ENCODE results near the gene SYNGAP1. TPM values are rescaled to one million over a fixed set of nuclear protein-coding genes. Genes with fewer than 3 reads are reported as not detected.
A peak's percentile ranks its signal among the peaks of the same experiment; 100 is the strongest.

The SYNGAP1 gene
- total RNA-seq, 1 donor from 2014 or later, result 16.0 TPM

DNA sequence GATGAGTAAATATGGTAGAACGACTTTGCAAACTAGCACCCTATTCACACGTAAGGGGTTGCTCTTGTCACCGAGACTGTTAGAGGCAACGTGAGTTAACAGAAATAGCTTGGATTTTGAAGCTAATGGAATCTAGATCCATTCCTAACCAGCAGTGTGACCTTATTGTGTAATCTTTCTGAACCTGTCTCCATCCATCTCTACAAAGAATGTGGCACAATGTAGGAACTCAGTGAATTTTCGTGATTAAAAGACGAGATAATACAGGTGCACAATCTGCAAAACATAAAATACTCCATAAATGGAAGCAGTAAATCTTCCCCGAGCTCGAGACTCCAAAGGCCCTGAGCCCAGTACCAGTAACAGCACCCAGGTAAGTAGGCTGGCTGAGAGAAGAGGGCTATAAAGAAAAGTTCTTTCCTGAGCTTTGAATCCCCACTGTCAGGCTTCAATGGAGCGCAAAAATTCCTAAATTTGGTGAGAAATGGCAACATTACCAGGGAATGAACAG, 29.0 kb upstream of the SYNGAP1 start:
- intact Hi-C loops (cut with DNase I), result loop anchor here (2.0 kb wide), 1 partner anchor 64 kb away; the partner anchor contains the start of gene ZBTB9
- DNase-seq (ENCODE audit: extremely low spot score in 2 of 2), result no peak
- TF ChIP-seq POLR2AphosphoS5 (IDR thresholded peaks at IDR 0.05; ENCODE audit: insufficient read depth in 1 of 2, low read depth in 1 of 2), result no peak
- Histone ChIP-seq H3K4me3 (peak overlapping the region; percentile 48 to 53), H3K4me1 (peaks cover 14% of the 10 kb centered on the region), H3K27ac (peak overlapping the region; percentile 91), H3K27me3 (no peaks in the 10 kb centered on the region), H3K9me3 (no peaks in the 10 kb centered on the region), H3K36me3 (no peaks in the 10 kb centered on the region)

DNA sequence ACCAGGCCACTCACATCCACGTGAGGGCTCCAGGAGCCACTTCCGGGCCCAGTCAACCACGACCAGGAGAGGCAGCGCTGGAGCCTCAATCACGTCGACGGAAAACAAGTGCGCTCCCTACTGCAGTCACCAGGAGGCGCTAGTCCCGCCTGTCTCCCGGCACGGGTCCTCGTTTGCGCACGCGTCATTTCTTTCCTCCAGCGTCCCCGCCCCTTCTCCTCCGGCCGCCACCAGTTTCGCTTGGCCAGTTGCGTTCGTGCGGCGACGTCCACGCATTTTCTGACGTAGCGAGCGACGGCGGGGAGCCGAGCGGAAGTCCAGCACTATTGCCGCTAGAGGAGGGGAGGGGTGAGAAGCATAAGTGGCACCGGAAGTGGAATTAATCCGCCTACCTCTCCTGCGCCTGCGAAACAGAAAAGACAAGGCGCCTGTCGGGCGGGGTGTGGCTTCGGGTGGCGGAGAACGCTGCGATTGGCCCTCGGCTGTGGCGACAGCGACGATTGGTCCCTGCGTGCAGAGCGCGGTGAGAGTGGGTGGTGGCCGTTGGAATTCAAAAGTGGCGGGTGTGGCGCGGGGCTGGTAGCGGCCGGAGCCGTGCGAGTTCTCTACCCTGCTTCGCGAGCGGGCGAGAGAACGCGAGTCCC, 28.5 kb upstream of the SYNGAP1 start, which contains the start of gene KIFC1:
Gene KIFC1 (plus strand): TSS at position 546 of the 644 bp plus-strand sequence. CDS start 163 bp downstream, outside the sequence.
- Histone ChIP-seq H3K4me3 (peak within 1 kb of the TSS; percentile 48 to 53), H3K27ac (peak within 1 kb of the TSS; percentile 91), H3K27me3 (no peaks in the 10 kb centered on the region), H3K36me3 (no peaks in the 10 kb centered on the region), H3K4me1 (peaks cover 14% of the 10 kb centered on the region), H3K9me3 (no peaks in the 10 kb centered on the region)
- peak; percentile 100 for DNase-seq (ENCODE audit: extremely low spot score in 2 of 2)
- intact Hi-C loops (cut with DNase I), result loop anchor here (2.0 kb wide), 1 partner anchor 63 kb away; the partner anchor contains the start of gene ZBTB9
- TF ChIP-seq POLR2A (IDR thresholded peaks at IDR 0.05) (no peak), POLR2AphosphoS5 (IDR thresholded peaks at IDR 0.05; ENCODE audit: insufficient read depth in 1 of 2, low read depth in 1 of 2) (peak; percentile 92 to 100)
- TF ChIP-seq, protein P1, sequence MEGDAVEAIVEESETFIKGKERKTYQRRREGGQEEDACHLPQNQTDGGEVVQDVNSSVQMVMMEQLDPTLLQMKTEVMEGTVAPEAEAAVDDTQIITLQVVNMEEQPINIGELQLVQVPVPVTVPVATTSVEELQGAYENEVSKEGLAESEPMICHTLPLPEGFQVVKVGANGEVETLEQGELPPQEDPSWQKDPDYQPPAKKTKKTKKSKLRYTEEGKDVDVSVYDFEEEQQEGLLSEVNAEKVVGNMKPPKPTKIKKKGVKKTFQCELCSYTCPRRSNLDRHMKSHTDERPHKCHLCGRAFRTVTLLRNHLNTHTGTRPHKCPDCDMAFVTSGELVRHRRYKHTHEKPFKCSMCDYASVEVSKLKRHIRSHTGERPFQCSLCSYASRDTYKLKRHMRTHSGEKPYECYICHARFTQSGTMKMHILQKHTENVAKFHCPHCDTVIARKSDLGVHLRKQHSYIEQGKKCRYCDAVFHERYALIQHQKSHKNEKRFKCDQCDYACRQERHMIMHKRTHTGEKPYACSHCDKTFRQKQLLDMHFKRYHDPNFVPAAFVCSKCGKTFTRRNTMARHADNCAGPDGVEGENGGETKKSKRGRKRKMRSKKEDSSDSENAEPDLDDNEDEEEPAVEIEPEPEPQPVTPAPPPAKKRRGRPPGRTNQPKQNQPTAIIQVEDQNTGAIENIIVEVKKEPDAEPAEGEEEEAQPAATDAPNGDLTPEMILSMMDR (IDR thresholded peaks at IDR 0.05), result peak; percentile 90 to 99 (median 97)

DNA sequence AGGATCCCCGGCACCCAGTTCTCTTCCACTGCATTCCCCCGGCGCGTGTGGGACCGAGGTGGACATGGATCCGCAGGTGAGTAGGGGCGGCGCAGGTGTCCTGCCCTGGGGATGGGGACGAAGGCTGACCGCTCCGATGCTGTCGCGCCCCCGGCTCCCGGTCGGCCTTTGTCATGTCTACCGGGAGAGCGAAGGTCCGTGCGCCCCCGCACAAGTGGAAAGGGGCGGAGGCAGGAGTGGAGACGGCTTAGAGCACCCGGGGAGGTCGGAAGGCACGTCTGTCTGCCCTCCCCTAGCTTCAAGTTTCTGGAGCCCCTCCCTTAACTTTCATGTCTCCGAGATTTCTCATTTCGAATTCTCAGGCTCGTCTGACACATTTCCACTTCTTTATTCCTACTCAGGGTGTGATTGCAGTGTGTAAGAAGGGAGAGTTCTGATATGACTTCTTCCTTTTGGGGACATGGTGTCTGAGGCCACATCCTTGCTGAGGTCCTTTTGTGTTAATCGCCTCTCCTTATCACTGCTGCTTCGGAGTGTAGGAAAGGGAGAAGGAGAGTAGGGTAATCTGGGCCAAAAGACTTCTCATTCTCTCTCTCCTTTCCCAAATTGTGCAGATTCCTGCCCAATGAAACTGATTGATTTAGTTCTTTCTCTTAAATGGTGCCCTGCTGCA, 27.8 kb upstream of the SYNGAP1 start:
- no peaks in the 10 kb centered on the region for H3K9me3 ChIP-seq
- no peaks in the 10 kb centered on the region for H3K27me3 ChIP-seq
- no peak for DNase-seq (ENCODE audit: extremely low spot score in 2 of 2)
- intact Hi-C loops (cut with DNase I), result loop anchor here (2.0 kb wide), 1 partner anchor 63 kb away; the partner anchor contains the start of gene ZBTB9
- TF ChIP-seq POLR2AphosphoS5 (IDR thresholded peaks at IDR 0.05; ENCODE audit: insufficient read depth in 1 of 2, low read depth in 1 of 2) (no peak), POLR2A (IDR thresholded peaks at IDR 0.05) (no peak)
- TF ChIP-seq, protein P1 (IDR thresholded peaks at IDR 0.05), result no peak
- H3K36me3 ChIP-seq, result no peaks in the 10 kb centered on the region
- H3K27ac ChIP-seq, result peak overlapping the region; percentile 91
- peaks cover 14% of the 10 kb centered on the region for H3K4me1 ChIP-seq
- peak overlapping the region; percentile 48 to 53 for H3K4me3 ChIP-seq

DNA sequence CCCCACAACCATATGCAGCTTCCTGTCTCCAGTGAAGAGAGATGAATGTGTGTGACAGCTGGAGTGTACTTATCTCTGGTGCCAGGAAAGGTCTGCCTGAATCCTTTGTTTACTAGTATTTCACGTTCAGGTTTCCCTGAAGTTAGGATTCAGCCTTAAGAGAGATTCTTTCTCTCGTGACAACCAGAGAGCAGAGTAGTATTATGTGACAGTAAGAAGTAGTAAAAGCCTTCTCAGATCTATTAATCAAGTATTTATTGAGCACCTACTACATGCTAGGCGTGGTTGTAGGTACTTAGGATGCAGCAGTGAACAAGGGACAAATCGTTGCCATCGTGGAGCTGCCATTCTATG, 27.3 kb upstream of the SYNGAP1 start:
- Histone ChIP-seq H3K4me3 (no peak overlapping the region), H3K27me3 (no peaks in the 10 kb centered on the region), H3K9me3 (no peaks in the 10 kb centered on the region), H3K27ac (no peak overlapping the region), H3K36me3 (no peaks in the 10 kb centered on the region), H3K4me1 (peaks cover 14% of the 10 kb centered on the region)
- TF ChIP-seq POLR2A (IDR thresholded peaks at IDR 0.05) (no peak), POLR2AphosphoS5 (IDR thresholded peaks at IDR 0.05; ENCODE audit: insufficient read depth in 1 of 2, low read depth in 1 of 2) (no peak)
- TF ChIP-seq, protein P1 (IDR thresholded peaks at IDR 0.05), result no peak
- no peak for DNase-seq (ENCODE audit: extremely low spot score in 2 of 2)
- intact Hi-C loops (cut with DNase I), result no loop called here

DNA sequence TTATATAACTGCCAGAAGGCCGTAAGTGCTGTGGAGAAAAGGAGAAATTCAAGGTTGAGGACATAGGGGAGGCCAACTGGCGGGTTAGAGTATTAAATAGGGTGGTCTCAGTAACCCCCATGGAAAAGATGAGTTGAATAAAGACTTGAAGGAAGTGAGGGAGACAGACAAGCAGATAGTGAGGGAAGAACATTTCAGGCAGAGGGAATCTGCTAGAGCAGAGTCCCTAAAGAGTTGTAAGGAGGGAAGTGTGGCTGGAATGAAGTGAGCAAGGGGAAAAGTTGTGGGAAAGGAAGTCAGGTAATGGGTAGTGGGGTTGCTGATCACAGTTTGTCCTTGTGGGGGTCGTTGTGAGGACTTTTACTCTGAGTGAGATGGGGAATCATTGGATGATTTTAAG, 26.9 kb upstream of the SYNGAP1 start:
- TF ChIP-seq, protein P1 (IDR thresholded peaks at IDR 0.05), result no peak
- no peak for TF ChIP-seq POLR2AphosphoS5 (IDR thresholded peaks at IDR 0.05; ENCODE audit: insufficient read depth in 1 of 2, low read depth in 1 of 2)
- TF ChIP-seq POLR2A (IDR thresholded peaks at IDR 0.05), result no peak
- H3K36me3 ChIP-seq, result no peaks in the 10 kb centered on the region
- H3K27ac ChIP-seq, result no peak overlapping the region
- no peak for DNase-seq (ENCODE audit: extremely low spot score in 2 of 2)
- H3K4me3 ChIP-seq, result no peak overlapping the region
- H3K4me1 ChIP-seq, result peaks cover 14% of the 10 kb centered on the region
- intact Hi-C loops (cut with DNase I), result no loop called here
- H3K9me3 ChIP-seq, result no peaks in the 10 kb centered on the region
- H3K27me3 ChIP-seq, result no peaks in the 10 kb centered on the region

Measured in vagina (tissue), 2 donors.